Uterus (tissue), 2 donors: ENCODE results near the gene WDR88.

Experiments
- POLR2A ChIP-seq, 2 donors: fragments of 450-650 bp; IDR thresholded peaks; one replicate each; pipeline ENCODE4 v1.6.1; 2016; ENCODE audit warnings: antibody characterized with exemption in 2 of 2, mild to moderate bottlenecking in 1 of 2, moderate library complexity in 1 of 2
- TF ChIP-seq, protein P1 (sequence below), 4 experiments: fragments of 200-600 bp in 2 of 4; fragments of 450-650 bp in 2 of 4; sonication (generic) in 2 of 4; IDR thresholded peaks; one replicate each; pipeline ENCODE4 v1.5.1; 2016 to 2019; ENCODE audit warnings: antibody characterized with exemption in 4 of 4, mild to moderate bottlenecking in 2 of 4, moderate library complexity in 1 of 4

DNA sequence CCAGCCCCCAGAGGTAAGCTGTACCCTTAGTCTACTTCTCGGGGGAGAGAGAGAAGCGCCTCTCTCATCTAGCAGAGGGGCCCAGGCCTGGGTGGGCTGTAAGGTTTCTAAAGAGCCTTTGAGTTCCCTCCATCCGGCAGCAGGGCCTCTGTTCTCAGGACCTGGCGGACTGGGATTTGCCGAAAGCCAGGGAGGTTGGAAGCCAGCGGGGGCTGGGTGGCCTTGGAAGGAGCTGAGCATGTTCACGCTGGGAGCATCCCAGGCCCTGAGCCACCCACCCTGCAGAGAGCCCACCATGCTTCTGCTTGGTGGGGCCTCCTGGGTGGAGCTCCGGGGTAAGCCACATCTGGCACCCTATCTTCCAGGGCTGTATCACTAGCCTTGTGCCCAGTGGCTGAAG is 86.0 kb downstream of the WDR88 start:
- TF ChIP-seq, protein P1, sequence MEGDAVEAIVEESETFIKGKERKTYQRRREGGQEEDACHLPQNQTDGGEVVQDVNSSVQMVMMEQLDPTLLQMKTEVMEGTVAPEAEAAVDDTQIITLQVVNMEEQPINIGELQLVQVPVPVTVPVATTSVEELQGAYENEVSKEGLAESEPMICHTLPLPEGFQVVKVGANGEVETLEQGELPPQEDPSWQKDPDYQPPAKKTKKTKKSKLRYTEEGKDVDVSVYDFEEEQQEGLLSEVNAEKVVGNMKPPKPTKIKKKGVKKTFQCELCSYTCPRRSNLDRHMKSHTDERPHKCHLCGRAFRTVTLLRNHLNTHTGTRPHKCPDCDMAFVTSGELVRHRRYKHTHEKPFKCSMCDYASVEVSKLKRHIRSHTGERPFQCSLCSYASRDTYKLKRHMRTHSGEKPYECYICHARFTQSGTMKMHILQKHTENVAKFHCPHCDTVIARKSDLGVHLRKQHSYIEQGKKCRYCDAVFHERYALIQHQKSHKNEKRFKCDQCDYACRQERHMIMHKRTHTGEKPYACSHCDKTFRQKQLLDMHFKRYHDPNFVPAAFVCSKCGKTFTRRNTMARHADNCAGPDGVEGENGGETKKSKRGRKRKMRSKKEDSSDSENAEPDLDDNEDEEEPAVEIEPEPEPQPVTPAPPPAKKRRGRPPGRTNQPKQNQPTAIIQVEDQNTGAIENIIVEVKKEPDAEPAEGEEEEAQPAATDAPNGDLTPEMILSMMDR (IDR thresholded peaks at IDR 0.05), result no peak
- no peak for TF ChIP-seq POLR2A (IDR thresholded peaks at IDR 0.05)
